Fibroblast of skin of abdomen (primary cell): ENCODE measurements around the gene OR51D1. TPM values are rescaled to one million over a fixed set of nuclear protein-coding genes. Genes with fewer than 3 reads are reported as not detected.

Source experiments
- DNase-seq: peaks from one replicate; pipeline ENCODE4 v3.0.0-alpha.2; 2013
- polyA plus RNA-seq, 2 experiments: library from polyadenylated mRNA; unstranded; fragments of 120-200 nt; gene quantifications; one replicate each; pipeline ENCODE4 v1.2.1, GENCODE V29; 2013; ENCODE audit not compliant: insufficient read length in 2 of 2

The OR51D1 gene, protein sequence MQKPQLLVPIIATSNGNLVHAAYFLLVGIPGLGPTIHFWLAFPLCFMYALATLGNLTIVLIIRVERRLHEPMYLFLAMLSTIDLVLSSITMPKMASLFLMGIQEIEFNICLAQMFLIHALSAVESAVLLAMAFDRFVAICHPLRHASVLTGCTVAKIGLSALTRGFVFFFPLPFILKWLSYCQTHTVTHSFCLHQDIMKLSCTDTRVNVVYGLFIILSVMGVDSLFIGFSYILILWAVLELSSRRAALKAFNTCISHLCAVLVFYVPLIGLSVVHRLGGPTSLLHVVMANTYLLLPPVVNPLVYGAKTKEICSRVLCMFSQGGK
- not detected for polyA plus RNA-seq (2013, experiment 1 of 2; ENCODE audit: insufficient read length)
- not detected for polyA plus RNA-seq (2013, experiment 2 of 2; ENCODE audit: insufficient read length)

DNA sequence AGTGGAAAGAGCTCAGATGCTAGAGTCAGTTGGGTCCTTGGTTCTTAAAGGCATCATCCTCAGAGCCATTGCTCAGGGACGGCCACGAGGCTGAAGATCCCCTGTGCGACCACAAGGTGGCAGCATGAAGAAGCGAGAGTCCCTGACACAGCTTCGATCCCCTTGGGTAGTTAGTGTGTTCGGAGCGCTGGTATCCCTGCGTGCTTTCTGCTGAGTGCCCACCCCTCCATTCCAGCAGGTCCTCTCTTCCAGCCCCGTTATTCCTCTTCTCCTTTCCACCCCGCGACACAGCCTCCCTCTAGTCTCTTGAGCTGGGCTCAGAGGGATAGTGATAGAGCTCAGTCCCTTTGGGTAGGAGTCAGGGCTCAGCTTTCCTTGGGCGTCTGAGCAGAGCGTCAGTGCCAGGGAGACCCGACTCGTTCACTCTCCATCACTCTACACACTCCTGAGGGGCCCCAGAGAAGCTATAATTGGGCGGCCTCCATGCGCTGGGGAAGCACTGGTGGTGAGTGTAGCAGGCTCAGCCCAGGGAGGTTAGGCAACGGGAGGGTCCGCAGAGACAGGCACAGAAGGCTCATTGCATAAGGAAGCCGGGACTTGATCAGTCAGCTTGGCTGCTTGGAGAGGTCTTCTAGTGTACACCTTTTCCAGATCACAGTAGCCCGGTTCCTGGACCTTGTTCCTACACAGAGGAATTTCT lies at the start of gene OR51D1:
Gene OR51D1, plus strand, starts transcription at position 516 of the 700 bp plus-strand sequence. CDS start 2,314 bp downstream, outside the sequence.
- peak; percentile 63 for DNase-seq

DNA sequence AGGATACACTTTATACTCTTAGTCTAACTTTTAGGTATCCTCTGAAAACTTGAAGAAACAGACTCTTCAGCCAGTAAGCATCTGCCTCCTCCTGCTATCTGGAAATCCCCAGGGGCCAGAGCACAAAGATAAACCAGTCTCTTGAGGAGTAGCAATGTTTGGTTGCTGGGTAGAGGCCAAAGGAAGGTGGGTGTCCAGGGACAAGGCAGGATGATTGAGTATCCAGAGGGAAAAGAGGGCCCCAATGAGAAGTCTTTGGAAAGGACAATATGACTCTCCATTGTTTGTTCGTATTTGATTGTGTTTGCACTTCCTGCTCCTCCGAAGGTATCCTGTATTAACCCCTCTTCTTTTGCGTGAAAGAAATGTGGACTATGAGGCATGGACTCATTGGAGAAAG lies 48.3 kb upstream of the OR51D1 start:
- DNase-seq = no peak

DNA sequence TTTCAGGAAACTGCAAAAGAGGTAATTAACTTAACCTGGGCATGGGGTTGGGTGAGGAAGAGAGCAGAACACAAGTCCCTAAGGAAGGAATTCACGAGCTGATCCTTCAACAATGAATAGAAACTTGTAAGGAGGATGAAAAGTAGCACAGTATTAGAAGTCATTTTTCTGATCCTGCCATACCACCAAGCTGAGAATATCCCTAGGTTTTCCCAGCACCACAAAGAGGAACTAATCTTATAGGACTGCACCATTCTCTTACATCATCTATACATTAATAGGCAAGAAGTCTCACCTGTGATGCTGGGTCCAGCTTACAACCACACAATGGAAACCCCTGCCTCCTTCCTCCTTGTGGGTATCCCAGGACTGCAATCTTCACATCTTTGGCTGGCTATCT lies 43.5 kb upstream of the OR51D1 start, which contains the start of gene OR52I1:
Gene OR52I1, plus strand, starts transcription at position 301 of the 400 bp plus-strand sequence. Its CDS starts 0 bp downstream, at position 301.
- DNase-seq = no peak

DNA sequence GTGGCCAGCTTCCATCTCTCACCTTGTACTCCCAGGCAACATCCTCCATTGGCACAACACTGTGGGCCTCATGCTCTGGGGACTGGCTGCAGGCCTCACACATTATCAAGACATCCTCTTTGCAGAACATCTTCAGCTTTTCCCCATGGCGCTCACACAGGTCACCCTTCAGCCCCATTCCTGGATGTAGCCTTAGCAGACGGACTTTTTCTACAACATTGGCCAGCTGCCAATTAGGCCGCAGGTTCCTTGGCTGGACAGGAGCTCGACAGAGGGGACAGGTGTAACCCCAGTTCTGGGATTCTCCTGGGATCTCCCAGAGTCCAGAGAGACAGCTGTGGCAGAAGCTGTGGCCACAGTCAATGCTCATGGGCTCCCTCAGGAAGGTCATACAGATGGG lies 32.2 kb upstream of the OR51D1 start:
- DNase-seq = no peak

DNA sequence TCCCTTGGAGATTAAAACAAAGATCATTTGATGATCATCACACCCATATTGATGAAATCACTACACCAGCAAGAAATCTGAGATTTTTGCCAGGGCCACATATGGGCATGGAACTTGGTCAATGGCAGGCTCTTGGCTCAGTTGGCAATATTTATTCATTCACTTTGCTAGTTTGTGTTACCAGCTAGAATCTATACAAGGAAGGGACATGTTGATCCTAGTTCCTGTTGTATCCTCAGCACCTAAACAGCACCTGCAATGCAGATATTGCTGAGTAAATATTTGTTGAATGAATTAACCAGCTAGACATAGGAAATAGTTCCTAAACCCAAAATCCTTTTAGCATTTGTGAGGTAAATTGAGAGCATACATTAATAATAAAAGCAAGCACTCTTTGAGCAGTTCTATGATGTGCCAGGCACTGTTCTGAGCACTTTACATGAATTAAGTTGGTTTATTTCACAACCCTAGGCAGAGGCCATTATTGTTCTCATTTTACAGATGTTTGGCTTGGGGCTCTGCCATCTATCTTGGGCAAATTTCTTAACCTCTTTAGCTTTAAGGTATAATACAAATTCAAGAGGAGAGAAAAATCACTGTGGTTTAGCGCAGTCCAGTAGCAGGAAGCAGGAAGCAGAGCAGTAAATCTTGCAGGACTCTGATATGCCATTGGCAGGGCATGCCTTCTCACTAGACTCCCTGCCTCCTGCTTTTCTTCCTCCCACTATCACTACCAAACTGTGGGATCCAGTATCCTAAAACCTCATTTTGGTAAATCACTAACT lies 30.9 kb upstream of the OR51D1 start:
- peak; percentile 3 for DNase-seq

DNA sequence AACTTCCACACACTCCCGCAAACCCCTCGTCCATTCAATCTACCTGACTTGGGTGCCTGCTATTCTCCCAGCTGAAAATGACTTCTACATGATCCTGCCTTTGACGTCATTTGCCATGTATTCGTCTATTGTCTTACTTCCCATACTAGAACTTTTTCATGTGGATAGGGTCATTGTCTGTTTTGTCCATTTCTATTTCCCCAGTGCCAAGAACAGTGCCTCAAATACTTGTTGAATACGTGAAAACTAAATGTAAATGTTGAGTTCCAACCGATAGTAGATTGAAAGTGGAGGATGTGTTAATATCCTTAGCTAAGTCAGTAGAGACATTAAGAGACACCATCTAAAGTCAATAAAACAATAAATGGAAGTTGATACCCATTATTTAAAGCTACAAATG lies 30.2 kb upstream of the OR51D1 start:
- DNase-seq = no peak

DNA sequence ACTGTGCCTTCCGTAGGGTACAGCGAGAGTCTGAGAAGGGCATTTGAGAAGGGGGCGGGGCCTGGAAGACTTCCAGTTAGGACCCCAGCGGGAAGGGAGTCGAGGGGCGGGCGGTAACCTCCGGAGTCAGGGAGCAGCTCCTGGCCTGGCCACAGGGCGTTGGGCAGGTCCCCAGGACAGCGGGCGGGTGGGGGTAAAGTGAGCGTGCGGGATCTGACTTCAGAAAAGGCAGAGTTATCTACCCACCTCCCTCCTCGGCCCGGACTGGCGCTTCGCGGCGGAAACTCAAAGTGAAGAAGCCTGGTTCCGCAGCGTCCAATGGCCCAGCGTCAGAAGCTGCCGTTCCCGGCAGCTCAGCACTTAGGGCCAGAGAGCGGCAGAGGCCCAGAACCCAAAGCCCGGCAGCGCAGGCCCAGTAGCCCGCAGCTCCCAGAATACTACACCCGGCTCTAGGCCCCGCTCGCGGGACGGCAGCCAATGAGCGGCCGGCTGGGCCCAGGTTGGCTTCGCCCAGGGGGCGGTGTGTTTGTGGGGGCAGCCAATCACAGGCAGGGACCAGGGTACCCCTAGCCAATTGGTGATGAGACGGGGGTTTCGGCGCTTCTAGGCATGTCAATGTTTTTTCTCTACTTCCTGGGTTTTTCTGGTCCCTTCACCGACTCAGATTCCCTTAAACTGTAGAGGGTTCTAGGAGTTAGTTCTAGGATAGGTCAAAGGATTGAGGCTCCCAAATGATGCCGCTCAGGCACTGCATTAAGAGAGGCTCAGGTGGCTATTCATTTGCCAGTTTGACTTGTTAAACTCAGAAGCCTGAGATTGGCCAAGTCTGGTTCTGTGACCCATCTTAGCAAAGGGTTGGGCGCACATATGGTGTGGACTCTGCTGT lies 29.3 kb upstream of the OR51D1 start, which contains the start of gene TRIM68:
Gene TRIM68, minus strand, starts transcription at position 451 of the 886 bp plus-strand sequence. CDS start 2,727 bp downstream, outside the sequence.
- DNase-seq = peak; percentile 96

DNA sequence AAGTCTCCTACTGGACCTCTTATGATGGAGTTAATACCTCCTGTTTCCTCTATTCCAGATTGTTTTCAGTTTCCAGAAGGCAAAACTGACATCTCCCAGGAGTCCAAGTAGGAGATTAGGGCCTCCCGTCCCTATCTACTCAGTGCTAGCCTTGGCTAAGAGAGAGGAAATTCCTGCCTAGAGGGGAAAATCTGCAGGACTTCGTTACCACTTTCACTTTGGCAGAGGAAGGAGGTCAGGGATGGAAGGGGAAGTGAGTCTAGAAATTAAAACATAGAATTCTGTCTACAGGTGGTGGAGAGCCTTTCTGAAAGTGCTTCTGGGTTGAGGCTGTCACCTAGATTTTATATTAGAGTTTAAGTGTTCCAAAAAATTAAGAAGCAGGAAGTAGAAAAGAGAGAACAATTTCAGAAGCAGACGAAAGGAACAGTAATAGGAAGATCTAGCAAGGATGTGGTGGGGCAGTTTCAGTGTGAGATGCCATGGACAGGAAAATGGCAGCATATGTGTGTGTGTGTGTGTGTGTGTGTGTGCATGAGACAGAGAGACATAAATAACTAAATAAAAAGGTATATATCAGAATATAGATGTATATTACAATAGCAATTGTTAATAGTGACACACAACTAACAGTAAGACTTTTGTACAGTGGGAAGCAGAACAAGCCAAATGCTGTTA lies 26.9 kb upstream of the OR51D1 start:
- no peak for DNase-seq

DNA sequence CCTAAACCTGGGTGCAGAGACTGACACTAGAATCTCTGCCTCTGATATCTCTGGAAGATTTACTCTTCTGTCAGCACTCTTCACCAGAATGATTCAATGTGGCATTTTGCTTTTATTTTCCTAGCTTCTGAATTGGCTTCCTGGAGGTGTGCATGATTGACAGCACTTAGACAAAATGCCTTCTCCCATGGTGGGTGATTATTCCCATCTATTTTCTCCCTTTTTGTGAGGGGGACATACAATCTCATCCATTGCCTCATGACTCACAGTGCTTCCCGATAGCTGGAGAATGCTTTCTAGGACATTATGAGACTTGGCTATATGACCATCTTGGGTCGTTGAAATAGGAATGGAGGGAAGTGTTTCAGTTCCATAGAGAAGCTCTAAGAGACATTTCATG lies 25.3 kb upstream of the OR51D1 start:
- DNase-seq = no peak

DNA sequence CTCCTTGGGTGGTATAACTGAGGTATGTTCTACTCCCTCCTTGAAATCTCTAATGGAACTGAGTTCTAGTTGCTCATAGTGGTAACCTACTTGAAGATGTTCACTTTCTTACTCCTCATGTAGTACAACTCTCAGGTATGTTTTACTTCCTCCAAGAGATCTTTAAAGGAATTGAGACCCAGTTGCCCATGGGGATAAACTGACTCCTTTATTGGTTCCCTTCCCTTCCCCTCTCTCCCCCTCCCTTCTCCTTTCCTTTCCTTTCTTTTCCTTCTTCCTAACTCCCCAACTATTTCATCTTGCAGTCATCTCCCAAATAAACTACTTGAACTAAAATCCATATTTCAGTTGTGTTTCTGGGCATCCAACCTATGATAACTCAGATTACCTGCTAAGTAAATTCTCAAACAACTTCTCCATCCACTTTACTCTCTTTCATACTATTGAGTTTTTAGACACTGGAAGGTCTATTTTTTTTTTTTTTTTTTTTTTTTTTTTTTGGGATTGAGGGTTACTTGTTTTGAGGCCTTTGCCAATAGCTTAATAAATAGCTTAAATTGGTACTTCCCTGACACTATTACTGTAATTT lies 21.3 kb upstream of the OR51D1 start:
- DNase-seq = no peak

DNA sequence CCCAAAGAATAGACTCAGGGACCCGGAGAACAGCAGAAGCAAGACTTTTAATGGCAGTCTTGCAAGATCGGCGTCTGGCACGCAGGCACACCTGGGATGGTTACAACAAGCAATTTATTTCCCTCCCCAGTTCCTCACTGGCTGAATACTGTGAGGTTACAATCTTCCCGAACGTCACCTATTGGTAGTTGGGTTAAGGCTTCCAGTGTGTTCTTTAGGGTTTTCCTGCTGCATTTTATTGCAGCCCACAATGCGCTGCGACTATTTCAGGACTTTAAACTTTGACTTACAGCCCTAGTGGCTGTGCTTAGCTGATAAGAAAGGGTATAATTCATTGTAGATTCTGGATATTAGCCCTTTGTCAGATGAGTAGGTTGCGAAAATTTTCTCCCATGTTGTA lies 17.8 kb upstream of the OR51D1 start:
- no peak for DNase-seq

DNA sequence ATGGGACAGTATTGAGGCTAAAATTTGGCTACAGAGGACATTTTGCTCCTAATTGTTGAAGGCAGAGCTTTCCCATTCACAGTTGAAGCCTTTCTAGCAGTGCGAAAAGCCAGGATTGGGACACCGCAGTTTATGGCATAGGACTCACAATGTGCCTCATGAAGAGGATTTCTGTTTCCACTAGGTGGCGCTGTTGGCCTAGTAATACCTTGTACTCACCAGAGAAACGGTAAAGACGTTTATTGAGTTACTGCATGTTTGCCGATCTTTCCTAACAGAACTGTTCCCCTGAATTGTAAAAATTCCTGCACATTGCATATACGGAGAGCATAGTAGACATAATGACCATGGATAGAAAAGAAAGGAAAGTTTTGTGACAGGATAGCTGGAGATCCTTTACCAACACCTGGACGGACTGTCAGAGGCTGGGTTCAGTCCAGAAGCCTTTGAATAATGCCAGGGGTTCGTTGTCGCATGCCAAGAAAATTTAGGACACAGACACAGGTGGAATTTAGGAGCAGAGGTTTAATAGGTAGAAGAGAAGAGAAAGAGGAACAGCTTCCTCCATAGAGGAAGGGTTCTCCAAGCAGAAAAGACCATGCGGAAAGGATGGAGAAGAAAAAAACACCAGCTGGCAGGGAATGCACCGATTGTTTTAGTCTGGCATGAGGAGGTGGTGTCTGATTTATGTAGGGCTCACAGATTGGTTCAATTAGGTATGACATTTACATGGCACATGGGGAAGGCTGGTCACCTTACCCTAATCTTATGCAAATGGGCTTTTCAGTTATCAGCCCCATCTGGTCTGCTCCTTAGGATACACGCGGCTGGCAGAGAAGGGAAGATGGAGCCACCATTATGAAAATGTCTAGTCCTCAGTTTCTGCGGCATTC lies 10.8 kb upstream of the OR51D1 start:
- DNase-seq = peak; percentile 63

DNA sequence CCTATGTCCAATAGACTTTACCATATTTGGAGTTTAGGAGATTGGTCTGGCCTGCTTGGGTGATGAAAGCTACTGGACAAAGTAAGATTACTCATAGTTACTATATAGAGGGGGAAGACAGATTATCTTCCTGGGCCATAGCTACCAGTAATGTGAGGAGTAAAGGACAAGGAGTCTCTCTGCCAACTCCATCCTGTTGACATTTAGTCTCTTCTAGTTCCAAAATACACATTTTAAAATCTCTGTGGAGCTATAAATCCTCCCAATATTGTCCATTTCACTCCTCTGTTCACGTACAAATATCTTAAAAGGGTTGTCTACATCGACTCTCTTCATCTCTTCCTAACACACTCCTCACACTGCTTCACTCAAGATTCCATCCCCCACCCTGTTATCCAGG lies 1.1 kb upstream of the OR51D1 start:
- no peak for DNase-seq

DNA sequence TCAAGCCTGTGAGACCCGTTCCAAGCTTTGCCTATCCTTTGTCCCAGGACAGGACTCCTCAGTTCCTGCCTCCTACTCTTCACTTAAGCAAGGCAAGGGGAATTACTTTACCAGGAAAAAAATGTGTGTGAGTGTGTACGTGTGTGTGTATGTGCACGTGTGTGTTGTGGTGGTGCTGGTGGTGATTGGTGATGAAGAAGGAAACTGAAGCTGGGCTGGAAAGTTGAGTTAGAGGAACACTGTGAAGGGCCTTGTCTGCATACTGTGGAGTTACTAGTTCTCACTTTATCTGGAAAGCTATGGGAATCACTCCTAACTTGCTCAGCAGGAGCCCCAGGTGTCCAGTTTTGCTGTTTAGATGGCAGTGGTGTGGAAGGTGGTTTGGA lies 378 bp downstream of the OR51D1 start:
- DNase-seq = no peak

DNA sequence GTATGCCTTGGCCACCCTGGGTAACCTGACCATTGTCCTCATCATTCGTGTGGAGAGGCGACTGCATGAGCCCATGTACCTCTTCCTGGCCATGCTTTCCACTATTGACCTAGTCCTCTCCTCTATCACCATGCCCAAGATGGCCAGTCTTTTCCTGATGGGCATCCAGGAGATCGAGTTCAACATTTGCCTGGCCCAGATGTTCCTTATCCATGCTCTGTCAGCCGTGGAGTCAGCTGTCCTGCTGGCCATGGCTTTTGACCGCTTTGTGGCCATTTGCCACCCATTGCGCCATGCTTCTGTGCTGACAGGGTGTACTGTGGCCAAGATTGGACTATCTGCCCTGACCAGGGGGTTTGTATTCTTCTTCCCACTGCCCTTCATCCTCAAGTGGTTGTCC lies 2.7 kb downstream of the OR51D1 start:
- no peak for DNase-seq

DNA sequence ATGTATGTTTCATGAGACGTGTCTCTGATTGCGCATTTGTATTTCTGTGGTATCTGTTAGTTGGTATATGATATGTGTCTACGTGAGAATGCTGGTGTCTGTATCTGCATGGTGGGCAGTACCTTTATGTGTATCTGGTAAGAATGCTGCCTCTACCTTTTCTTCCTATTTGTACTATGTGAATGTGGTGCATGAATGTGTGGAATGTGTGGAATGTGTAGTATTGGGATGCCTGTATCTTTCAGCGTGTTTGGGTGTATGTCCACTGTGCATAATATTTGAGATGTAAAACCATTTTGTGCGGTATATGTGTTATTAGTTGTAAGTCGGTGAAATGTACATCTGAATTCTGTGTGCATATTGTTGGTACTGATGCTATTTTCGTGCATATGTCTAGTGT lies 4.2 kb downstream of the OR51D1 start:
- DNase-seq = no peak

DNA sequence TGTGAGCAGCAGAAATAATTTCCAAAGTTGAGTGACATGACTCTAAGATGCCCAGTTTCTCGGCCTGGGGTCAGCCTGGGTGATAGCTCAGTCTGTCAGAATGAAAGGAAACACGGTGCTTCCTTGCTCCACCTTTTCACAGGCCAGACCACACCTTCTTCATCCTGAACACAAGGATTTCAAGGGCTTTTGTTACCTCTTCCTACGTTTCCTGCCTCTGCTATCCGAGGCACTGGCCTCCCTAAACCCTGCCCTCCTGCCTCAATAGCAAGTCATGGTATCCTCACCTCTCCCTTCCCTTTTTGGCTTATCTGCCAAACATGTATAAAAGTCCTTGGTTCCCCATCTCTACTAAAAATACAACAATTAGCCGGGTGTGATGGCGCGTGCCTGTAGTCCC lies 4.8 kb downstream of the OR51D1 start:
- DNase-seq = no peak

DNA sequence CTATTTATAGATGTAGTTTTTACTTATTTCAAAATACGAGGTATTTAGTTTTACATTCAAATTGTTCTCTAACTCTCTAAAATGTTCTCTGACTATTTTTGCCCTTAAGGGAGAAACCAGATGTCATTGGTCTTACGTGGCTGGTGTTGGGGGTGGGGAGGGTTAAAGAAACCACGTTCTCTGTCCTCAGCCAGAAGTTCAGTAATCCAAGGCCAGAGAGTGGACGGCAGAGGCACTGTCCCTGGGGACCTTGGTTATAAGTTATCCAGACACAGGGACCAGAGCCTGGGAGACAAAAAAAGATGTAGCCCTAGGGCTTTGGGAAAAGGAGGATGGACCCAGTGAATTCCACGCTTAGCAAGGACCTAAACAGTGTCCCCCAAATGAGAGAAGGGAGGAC lies 5.8 kb downstream of the OR51D1 start:
- DNase-seq = no peak

DNA sequence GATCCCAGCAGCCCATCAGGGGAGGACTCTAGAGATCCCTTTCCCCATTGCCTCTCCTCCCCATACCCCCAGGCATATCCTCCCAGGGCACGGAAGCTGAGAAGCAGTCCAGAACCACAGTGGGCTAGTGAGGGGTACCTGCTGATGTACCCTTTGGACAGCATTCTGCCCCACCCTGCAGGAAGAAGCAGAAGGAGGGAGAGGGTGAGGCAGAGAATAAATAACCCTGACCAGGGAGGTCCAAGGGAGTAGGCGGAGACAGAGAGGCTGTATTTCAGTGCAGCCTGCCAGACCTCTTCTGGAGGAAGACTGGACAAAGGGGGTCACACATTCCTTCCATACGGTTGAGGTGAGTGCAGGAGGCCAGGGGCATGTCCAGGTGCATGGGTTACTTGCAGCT lies 6.4 kb downstream of the OR51D1 start, which contains the start of gene OR51E1:
Gene OR51E1, plus strand, starts transcription at position 301 of the 400 bp plus-strand sequence. CDS start 8,545 bp downstream, outside the sequence.
- no peak for DNase-seq

DNA sequence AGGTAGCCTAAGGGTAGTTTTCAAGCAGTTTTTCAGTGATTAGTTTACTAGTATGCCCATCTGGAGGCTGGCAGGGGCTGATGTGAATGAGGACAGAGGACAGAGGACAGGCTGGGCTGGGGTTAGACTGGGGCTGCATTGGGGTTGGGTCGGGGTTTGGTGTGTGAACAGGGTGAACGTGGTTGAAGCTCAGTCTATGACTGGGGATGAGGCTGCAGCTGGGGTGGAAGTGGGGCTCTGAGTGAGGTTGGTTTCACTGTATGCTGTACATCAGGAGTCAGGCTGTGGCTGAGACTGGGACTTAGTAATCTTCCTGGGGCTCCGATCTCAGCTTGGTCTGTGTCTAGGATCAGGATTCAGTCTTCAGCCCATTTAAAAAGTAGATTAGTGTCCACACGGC lies 7.0 kb downstream of the OR51D1 start:
- no peak for DNase-seq
